ENCODE results near the gene TMEM63A. TPM values are rescaled to one million over a fixed set of nuclear protein-coding genes. Genes with fewer than 3 reads are reported as not detected.
A peak's percentile ranks its signal among the peaks of the same experiment; 100 is the strongest.

The TMEM63A gene
- total RNA-seq, 6 experiments from 2014 or later = 32.1 to 81.5 (median 44.9) TPM

GRCh38 chr1:225848030-225848955 lies 33.9 kb downstream of the TMEM63A start:
- Histone ChIP-seq H3K27me3 (no peaks in the 10 kb centered on the region), H3K27ac (peak overlapping the region in 1 of 3 donors; percentile 14), H3K4me1 (peaks cover 0 to 10% (median 0%) of the 10 kb centered on the region in 4 donors), H3K9me3 (no peaks in the 10 kb centered on the region), H3K36me3 (peaks cover 0 to 59% (median 21%) of the 10 kb centered on the region in 4 donors), H3K4me3 (no peak overlapping the region)
- 44% methylated on average over 11 of the region's 16 CpGs for WGBS (ENCODE audit: insufficient coverage, low coverage, low lambda C conversion rate, missing lambda C conversion rate)
- intact Hi-C loops (cut with DNase I) = loop anchor here in 1 of 2 donors (10.0 kb wide), 1 partner anchor 73 kb away; the partner anchor contains the start of gene SRP9
- ATAC-seq = peak in 1 of 4 donors; percentile 29
- peak in 2 of 3 donors; percentile 68 to 74 for DNase-seq
- TF ChIP-seq POLR2A (IDR thresholded peaks at IDR 0.05) = no peak

GRCh38 chr1:225847610-225848009 lies 34.6 kb downstream of the TMEM63A start:
- TF ChIP-seq POLR2A (IDR thresholded peaks at IDR 0.05) (no peak), CTCF (IDR thresholded peaks at IDR 0.05) (no peak)
- ATAC-seq (peak; percentile 2 to 13 (median 8)), DNase-seq (peak in 2 of 3 donors; percentile 68 to 73)
- 38% methylated on average over 1 of the region's 4 CpGs for WGBS (ENCODE audit: insufficient coverage, low coverage, low lambda C conversion rate, missing lambda C conversion rate)
- intact Hi-C loops (cut with DNase I) = loop anchor here in 1 of 2 donors (10.0 kb wide), 1 partner anchor 73 kb away; the partner anchor contains the start of gene SRP9
- H3K4me3 ChIP-seq = no peak overlapping the region
- H3K27me3 ChIP-seq = no peaks in the 10 kb centered on the region
- H3K27ac ChIP-seq = peak overlapping the region in 1 of 3 donors; percentile 5
- no peaks in the 10 kb centered on the region for H3K9me3 ChIP-seq
- peaks cover 0 to 10% (median 0%) of the 10 kb centered on the region in 4 donors for H3K4me1 ChIP-seq
- H3K36me3 ChIP-seq = peaks cover 0 to 59% (median 23%) of the 10 kb centered on the region in 4 donors

- H3K4me1 ChIP-seq = peaks cover 0 to 5% (median 0%) of the 10 kb centered on the region in 4 donors
- DNase-seq = peak in 2 of 3 donors; percentile 31 to 58
- peak overlapping the region in 1 of 3 donors; percentile 4 for H3K27ac ChIP-seq
- H3K27me3 ChIP-seq = no peaks in the 10 kb centered on the region
- intact Hi-C loops (cut with DNase I) = loop anchor here in 1 of 2 donors (10.0 kb wide), 1 partner anchor 72 kb away; the partner anchor contains the start of gene SRP9
- no peak for TF ChIP-seq CTCF (IDR thresholded peaks at IDR 0.05)
- TF ChIP-seq POLR2A (IDR thresholded peaks at IDR 0.05) = no peak
- peak in 3 of 4 donors; percentile 2 to 4 (median 3) for ATAC-seq
- no peak overlapping the region for H3K4me3 ChIP-seq
- peaks cover 0 to 62% (median 27%) of the 10 kb centered on the region in 4 donors for H3K36me3 ChIP-seq
- no peaks in the 10 kb centered on the region for H3K9me3 ChIP-seq
- WGBS (ENCODE audit: insufficient coverage, low coverage, low lambda C conversion rate, missing lambda C conversion rate) = 52% methylated on average over 10 of the region's 20 CpGs
Observed at GRCh38 chr1:225846331-225847310, 35.6 kb downstream of the TMEM63A start.

GRCh38 chr1:225845571-225846259 lies 36.5 kb downstream of the TMEM63A start:
- H3K27me3 ChIP-seq = no peaks in the 10 kb centered on the region
- no peak overlapping the region for H3K4me3 ChIP-seq
- intact Hi-C loops (cut with DNase I) = loop anchor here in 1 of 2 donors (10.0 kb wide), 1 partner anchor 71 kb away; the partner anchor contains the start of gene SRP9
- 42% methylated on average over 3 of the region's 13 CpGs for WGBS (ENCODE audit: insufficient coverage, low coverage, low lambda C conversion rate, missing lambda C conversion rate)
- no peaks in the 10 kb centered on the region for H3K9me3 ChIP-seq
- H3K27ac ChIP-seq = peak overlapping the region in 1 of 3 donors; percentile 4
- DNase-seq (peak; percentile 77 to 85 (median 83)), ATAC-seq (peak; percentile 35 to 70 (median 68))
- no peaks in the 10 kb centered on the region for H3K4me1 ChIP-seq
- peaks cover 0 to 71% (median 30%) of the 10 kb centered on the region in 4 donors for H3K36me3 ChIP-seq
- TF ChIP-seq POLR2A (IDR thresholded peaks at IDR 0.05) = no peak
- TF ChIP-seq CTCF (IDR thresholded peaks at IDR 0.05) = peak; percentile 56 to 73 (median 60)
